DLD1 (cell line): ENCODE data around the gene DAB1.

Experiments used
- in situ Hi-C: cut with HindIII; loops from 2 replicates; pipeline ENCODE4 v1.10.0; 2017; ENCODE audit warnings: low sequenced_read_pairs

The DAB1 gene

GRCh38 chr1:57321776-57322175 lies 102.1 kb downstream of the DAB1 start:
- in situ Hi-C loops, result no loop called here

DNA sequence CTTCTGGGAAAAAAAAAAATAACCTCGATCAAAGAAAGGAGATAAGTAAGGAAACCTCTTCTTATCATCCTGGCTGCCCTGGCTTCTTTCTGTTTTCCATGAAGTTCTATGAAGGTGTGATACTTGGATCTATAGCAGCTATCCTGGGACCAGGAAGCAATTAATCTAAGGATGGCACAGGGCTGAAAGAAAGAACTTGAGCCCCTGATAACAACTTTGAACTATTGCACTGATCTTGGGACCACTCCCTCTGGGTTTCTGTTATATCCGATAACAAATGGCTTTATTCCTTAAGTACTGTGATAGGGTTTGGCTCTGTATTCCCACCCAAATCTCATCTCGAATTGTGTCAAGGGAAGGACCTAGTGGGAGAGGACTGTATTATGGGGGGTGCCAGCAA lies 104.1 kb downstream of the DAB1 start:
- in situ Hi-C loops, result no loop called here

- in situ Hi-C loops, result no loop called here
Measured at GRCh38 chr1:57319165-57319564, 104.7 kb downstream of the DAB1 start.

DNA sequence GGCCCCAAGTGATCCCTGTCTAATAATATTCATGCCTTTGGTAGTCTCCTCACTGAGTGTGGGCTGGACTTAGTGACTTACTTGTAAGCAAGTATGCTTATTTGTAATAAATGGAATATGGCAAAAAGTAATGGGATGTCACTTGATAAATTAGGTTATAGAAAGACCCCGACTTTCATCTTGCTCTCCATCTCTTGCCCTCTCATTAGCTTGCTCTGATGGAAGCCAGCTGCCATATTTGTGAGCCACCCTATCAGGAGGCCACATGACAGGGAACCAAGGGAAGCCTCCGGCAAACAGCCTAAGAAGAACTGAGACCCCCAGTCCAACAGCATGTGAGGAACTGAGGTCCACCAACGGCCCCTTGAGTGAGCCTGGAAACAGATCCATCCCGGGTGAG lies 107.0 kb downstream of the DAB1 start:
- in situ Hi-C loops, result no loop called here

DNA sequence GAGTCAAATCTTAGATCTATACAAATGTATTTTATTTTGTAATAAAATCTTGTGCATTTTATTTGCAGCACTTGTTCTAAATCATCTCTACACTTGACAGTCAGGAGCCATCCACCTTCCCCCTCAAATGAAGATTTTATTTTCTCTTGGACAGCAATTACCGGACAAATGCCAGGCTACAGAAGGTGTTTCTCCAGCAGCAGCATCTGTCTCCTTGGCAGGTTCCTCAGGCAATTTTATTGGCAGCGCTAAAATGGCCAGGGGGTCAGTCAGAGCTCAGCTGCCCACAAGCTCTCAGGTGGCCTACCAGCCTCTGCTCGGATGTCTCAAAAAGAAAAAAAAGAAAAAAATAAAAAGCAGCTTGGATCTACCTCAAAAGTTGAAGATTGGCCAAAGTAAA lies 107.6 kb downstream of the DAB1 start:
- in situ Hi-C loops, result no loop called here

GRCh38 chr1:57312869-57313268 lies 111.0 kb downstream of the DAB1 start:
- in situ Hi-C loops, result no loop called here

- in situ Hi-C loops, result no loop called here
Measured at GRCh38 chr1:57311411-57311810, 112.4 kb downstream of the DAB1 start.

DNA sequence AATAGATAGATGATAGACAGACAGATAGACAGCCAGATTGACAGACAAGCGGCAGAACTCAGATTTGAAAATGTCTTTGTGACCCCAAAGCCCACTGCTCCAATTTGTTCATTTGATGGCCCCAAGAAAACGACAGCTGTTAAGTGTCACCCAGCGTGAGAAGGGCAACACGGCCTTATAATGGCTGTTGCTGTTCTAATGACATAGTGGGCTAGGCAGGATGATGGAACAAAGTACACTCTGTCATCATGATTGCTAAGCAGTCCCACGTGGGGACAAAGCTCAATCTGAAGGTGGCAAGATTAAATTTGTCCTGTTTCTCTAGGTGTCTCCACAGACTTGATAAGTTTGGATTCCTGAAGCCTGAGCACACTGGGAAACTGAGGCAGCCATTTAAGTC lies 112.9 kb downstream of the DAB1 start:
- in situ Hi-C loops, result no loop called here

DNA sequence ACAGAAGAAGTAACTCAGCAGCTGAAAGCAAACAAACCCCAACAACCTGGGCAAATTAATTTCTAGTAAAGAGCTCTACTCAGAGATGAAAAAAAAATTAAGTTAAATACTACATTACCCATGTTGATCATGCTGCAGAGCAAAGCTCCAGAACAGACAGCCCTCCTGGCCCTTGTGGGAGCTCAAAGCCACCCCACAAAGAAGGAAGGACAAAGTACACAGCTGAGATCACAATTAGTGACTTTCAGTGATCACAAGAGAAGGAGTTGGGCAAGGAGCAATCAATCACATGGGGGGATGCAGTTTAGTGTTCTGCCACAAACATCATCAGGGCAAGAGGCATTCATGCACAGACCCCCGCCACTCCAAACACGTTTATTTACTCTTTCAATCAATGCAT lies 114.2 kb downstream of the DAB1 start:
- in situ Hi-C loops, result no loop called here

DNA sequence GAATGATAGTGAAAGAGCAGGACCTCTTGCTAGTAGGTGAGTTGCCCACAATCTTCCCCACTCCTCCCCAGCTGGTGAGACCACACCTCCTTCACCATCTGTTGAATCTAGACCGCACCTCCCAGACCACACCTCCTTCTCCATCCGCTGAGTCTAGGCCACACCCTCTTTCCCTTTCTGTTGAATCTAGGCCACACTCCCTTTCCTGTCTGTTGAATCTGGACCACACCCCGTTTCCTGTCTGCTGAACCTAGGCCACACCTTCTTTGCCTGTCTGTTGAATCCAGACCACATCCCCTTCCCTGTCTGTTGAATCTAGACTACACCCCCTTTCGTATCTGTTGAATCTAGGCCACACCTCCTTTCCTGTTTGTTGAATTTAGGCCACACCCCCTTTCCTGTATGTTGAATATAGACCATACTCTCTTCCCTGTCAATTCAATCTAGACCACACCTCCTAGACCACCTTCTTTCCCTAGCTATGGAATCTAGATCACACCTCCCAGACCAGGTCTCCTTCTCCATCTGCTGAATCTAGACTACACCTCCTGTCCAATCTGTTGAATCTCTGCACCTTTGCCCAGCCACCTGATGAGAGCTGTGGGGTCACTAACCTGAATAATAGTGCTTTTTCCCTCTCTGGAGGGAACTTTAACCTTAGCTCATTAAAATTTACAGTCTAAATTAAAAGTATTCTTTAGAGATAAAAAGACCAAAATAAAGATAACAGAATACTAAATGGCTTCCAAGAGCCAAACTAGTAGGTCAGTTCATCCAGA lies 116.3 kb downstream of the DAB1 start:
- in situ Hi-C loops, result no loop called here

DNA sequence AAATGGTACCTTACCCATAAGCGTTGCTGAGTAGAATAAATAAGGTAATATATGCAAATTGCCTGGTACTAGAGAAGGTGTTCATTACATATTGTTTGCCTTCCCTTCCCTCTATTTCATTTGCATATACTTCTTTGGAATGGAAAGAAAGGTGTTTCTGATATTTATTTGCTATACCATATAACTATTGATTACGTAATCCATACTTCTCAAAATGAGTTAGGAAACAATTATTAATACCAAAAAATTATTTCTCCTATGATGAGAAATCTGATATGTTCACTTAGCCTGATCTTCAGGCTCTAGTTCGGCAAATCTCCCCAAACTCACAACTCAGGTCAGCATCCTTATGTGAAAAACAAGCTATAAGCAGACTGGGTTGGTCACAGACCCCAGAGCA lies 119.3 kb downstream of the DAB1 start:
- in situ Hi-C loops, result no loop called here

DNA sequence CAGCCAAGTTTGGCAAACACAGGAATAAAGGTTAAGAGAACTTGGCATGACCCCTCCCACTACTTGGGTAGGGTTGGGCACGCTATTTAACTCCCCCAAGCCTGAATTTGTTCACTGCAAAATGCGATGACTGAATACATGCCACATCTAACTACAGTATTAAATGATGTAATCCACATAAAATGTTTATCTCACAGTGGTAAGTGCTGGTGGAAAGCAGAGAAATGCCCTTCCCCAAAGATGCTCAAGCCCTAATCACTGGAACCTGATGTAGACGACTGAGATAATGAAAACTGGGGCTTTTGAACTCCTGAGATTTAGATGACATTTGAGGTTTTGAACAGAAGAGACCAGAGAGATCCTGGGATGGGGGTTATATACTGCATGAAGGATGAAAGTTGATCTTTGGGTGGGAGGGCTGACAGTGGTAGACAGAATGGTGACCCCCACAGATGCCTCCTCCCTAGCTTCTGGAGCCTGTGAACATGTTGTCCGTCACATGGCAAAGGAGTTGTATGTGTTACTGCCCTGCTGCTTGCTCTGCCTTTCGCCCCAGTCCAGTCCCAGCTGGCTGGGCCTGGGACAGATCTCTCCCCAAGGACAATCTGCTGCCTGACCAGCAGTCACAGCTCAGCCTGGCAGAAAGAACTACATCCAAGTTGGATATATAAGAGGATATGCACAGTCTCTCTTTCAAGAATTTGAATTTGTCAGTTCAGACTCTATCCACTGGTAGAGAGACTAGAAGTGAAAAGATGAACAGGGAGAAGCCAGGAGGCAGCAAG lies 120.9 kb downstream of the DAB1 start:
- in situ Hi-C loops, result no loop called here

- in situ Hi-C loops, result no loop called here
Measured at GRCh38 chr1:57300186-57300585, 123.7 kb downstream of the DAB1 start.

DNA sequence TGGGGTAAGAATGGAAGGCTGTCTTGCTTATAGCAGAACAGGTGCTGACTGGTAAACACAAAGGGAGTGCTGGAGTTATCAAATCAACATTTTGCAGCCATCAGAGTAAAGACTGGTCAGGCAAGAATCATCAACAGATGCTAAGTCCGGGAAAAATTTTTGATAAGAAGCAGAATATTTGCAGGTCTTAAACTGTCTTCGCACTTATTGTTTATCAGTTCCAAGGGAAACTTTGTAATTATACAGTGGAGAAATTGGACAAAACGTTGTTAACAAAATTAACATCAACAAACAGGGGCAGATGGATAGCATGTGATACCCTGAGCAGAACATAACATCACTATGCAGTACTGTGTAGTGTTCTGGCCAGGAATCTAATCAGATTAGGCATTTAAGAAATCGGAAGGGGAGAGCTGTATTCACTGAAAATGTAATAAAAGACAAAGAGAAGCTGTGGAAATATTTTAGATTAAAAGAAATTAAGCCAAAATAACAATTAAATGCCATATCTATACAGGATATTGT lies 127.1 kb downstream of the DAB1 start:
- in situ Hi-C loops, result no loop called here

DNA sequence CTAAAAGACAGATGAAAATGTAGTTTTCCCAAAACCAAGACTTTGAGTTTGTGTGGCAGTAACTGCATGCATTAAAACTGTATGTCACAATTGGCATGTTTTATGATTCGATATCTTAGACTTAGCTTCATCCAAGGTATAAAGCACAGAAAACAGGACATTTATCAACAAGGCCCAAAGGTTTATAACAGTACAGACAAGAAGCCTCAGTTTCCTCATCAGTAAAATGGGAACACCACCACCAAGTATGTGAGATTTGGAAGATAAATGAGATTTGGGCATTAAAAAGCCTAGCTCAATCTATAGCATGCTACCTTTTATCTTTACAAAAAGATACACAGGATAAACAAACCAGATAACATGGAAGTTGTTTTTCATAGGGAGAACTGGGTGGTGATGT lies 128.5 kb downstream of the DAB1 start:
- in situ Hi-C loops, result no loop called here

- in situ Hi-C loops, result no loop called here
Measured at GRCh38 chr1:57294177-57294576, 129.7 kb downstream of the DAB1 start.

- in situ Hi-C loops, result no loop called here
Measured at GRCh38 chr1:57293214-57293613, 130.6 kb downstream of the DAB1 start.

DNA sequence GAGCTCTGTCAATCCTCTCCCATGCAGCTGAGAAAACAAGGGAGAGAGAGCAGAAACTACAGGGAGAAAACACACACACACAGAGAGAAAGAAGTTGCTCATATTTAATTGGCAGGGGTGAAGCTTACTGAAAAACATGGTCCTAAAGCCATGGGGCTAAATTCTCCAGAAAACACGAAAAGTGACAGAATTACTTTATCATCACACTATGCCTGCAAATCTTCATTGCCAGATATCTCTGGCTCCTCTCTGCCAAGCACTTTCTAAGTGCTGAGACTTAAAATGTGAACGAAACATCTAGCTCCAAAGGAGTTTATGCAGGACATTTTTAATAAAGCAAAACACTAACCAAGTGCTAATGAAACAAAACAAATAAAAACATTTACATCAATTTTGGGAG lies 134.1 kb downstream of the DAB1 start:
- in situ Hi-C loops, result no loop called here

GRCh38 chr1:57285992-57286391 lies 137.9 kb downstream of the DAB1 start:
- in situ Hi-C loops, result no loop called here

- in situ Hi-C loops, result no loop called here
Measured at GRCh38 chr1:57282411-57282810, 141.4 kb downstream of the DAB1 start.

DNA sequence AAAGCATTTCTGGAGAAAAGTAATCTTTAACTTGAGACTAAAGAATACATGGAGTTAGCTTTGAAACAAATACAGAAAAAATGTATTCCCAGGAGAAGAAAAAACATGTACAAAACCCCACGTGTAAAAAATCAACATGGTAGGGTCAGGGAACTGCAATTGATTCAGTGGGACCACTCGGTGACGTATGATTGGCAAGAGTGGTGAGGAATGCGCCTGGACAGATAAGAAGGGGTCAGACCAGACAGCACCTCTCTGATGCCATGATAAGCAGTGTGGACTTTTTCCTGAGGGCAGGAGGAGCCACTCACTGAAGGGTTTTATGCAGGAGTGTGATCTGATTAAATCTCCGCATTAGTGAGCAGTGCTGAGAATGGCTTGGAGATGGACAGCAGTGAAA lies 142.5 kb downstream of the DAB1 start:
- in situ Hi-C loops, result no loop called here
